Cardiac fibroblast (primary cell): ENCODE data around the gene DNM3.

Experiments used
- DNase-seq, 2 donors: peaks; one replicate each; pipeline versions ENCODE4 v3.0.0 to v3.0.0-alpha.2; 2010; ENCODE audit warnings: low read depth in 2 of 2
- H3K4me3 ChIP-seq, 2 donors: replicated peaks in 1 of 2; 1 replicate in 1 of 2; 2 replicates in 1 of 2; pipeline ENCODE4 v1.5.1; 2011; ENCODE audit warnings: low read depth in 2 of 2, low read length in 2 of 2, mild to moderate bottlenecking in 2 of 2, moderate library complexity in 1 of 2
- CTCF ChIP-seq: IDR thresholded peaks from one replicate; pipeline ENCODE4 v1.5.1; 2011; ENCODE audit warnings: low read depth, mild to moderate bottlenecking, low read length, inconsistent platforms

The DNM3 gene

DNA sequence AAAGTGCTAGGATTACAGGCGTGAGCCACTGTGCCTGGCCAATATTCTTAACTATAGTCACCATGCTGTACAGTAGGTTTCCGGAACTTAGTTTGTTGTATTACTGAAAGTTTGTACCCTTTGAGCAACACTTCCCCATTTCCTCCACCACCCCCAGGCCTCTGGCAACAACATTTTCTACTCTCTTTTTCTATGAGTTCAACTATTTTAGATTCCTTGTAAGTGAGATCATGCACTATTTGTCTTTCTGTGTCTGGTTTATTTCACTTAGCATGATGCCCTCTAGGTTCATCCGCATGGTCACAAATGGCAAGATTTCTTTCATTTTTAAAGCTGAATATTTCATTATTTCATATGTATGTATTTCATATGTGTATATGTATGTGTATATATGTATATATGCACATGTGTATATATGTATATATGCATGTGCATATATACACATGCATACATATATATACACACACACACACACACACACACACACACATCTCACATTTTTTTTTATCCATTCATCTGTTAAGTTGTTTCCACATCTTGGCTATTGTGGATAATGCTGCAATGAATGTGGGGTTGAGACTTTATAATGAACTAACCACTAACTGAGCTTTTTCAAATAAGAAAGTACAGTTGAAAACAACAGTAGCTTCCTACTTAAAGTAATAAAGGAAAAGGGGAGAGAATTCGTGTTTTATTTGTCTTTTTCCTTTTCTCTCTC is 322.4 kb downstream of the DNM3 start:
- TF ChIP-seq CTCF, result no peak

GRCh38 chr1:172165403-172165802 is 324.1 kb downstream of the DNM3 start:
- TF ChIP-seq CTCF, result no peak
- no peak for DNase-seq
- no peak overlapping the region for H3K4me3 ChIP-seq

More for the DNA sequence above, 322.4 kb downstream of the DNM3 start:
- peak; percentile 76 to 82 for DNase-seq
- no peak overlapping the region for H3K4me3 ChIP-seq

DNA sequence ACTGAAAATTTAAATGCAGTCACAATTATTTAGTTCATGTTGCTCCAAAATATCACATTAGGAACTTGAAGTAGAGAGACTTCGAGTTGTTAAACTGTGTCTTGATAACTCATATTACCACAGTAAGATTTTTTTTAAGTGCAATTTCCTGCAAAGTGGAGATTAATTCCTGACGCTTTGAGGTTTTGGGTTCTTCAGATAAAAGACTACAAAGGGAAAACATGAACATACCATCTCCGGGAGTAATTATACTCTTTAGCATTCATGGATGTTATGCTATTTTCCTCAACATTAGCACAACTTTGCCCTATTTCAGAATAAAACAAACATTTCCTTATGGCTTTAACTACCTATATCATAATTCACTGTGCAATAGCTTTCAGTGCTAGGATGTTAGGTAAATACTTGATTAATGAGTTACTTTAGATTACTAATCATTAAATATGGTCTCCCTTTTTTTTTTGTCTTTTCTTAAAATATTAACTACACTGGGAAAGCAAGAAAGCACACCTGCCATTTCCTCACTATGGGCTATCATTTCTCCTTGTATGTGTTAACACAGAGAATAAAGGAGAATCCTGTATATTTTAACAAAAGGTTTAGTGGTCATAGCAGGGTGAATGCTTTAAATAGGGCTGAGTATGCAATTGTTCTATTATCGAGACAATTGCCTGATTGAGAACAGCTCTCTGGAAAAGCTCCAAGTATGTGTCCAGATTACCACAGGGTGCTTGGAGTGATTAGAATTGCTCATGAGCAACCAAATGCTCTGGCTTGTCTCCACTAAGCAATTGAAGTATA is 326.7 kb downstream of the DNM3 start:
- DNase-seq, result peak; percentile 63 to 94
- no peak overlapping the region for H3K4me3 ChIP-seq
- TF ChIP-seq CTCF, result no peak

DNA sequence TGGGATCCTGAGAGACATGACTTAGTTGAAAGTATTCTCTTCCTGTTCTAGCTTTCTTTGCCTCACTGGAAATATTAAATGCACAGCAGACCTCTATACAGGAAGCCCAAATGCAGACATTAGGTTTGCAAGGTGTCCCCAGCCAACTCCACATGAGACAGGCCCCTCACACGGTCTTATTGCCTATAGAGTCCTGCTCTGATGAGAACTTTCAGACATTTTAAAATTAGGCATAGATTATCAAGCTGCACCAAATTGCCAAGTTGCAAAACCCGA is 327.2 kb downstream of the DNM3 start:
- TF ChIP-seq CTCF, result no peak
- no peak overlapping the region for H3K4me3 ChIP-seq

GRCh38 chr1:172169836-172170235 is 328.5 kb downstream of the DNM3 start:
- H3K4me3 ChIP-seq, result no peak overlapping the region
- no peak for DNase-seq
- TF ChIP-seq CTCF, result no peak

More for the DNA sequence above, 327.2 kb downstream of the DNM3 start:
- DNase-seq, result no peak

- no peak overlapping the region for H3K4me3 ChIP-seq
- no peak for TF ChIP-seq CTCF
- peak in 1 of 2 donors; percentile 29 for DNase-seq
These were observed 331.1 kb downstream of the DNM3 start for GRCh38 chr1:172172352-172172831.
